Islet of Langerhans (tissue), 1 donor: ENCODE results near the gene RNF213.

ENCODE experiments used
- FAIRE-seq: peaks from one replicate; lab custom pipeline; 2011; peaks lifted over from hg19 to GRCh38; lab: Jason Lieb, UNC

The RNF213 gene

GRCh38 chr17:80433916-80434666 lies 173.4 kb downstream of the RNF213 start:
- FAIRE-seq = no peak

GRCh38 chr17:80437532-80437931 lies 176.9 kb downstream of the RNF213 start:
- no peak for FAIRE-seq

- no peak for FAIRE-seq
Measured at GRCh38 chr17:80438806-80439205, 178.2 kb downstream of the RNF213 start.

GRCh38 chr17:80439499-80439898 lies 178.8 kb downstream of the RNF213 start:
- FAIRE-seq = no peak

- FAIRE-seq = no peak
Measured at GRCh38 chr17:80441133-80441578, 180.5 kb downstream of the RNF213 start.

GRCh38 chr17:80441598-80442322 lies 181.1 kb downstream of the RNF213 start:
- no peak for FAIRE-seq

- FAIRE-seq = no peak
Measured at GRCh38 chr17:80442323-80442659, 181.6 kb downstream of the RNF213 start.

GRCh38 chr17:80442764-80443163 lies 182.1 kb downstream of the RNF213 start:
- no peak for FAIRE-seq

- no peak for FAIRE-seq
Measured at GRCh38 chr17:80443498-80443897, 182.8 kb downstream of the RNF213 start.

GRCh38 chr17:80443916-80444643 lies 183.4 kb downstream of the RNF213 start:
- no peak for FAIRE-seq

GRCh38 chr17:80444644-80444979 lies 184.0 kb downstream of the RNF213 start:
- no peak for FAIRE-seq

GRCh38 chr17:80445007-80445725 lies 184.5 kb downstream of the RNF213 start:
- no peak for FAIRE-seq

GRCh38 chr17:80445726-80446110 lies 185.1 kb downstream of the RNF213 start:
- FAIRE-seq = no peak

- FAIRE-seq = no peak
Measured at GRCh38 chr17:80446645-80447405, 186.2 kb downstream of the RNF213 start.

GRCh38 chr17:80447790-80448189 lies 187.1 kb downstream of the RNF213 start:
- no peak for FAIRE-seq
